ENCODE measurements around the gene TBXAS1. TPM values are rescaled to one million over a fixed set of nuclear protein-coding genes. Genes with fewer than 3 reads are reported as not detected.

TBXAS1 gene
- total and polyA plus RNA-seq, 2 experiments from 2014 or later, result 1.3 TPM; not detected in 1

GRCh38 chr7:139941866-139942265 lies 112.8 kb downstream of the TBXAS1 start (continued):
- TF ChIP-seq CTCF (conservative IDR thresholded peaks at IDR 0.05; ENCODE audit: low read depth in 2 of 2) (no peak), JUNB (IDR thresholded peaks at IDR 0.05; ENCODE audit: unreplicated experiment) (no peak), EZH2phosphoT487 (IDR thresholded peaks at IDR 0.05; ENCODE audit: unreplicated experiment) (no peak), CREB1 (CRISPR knock-in tag; IDR thresholded peaks at IDR 0.05; ENCODE audit: low read depth) (no peak), POLR2AphosphoS5 (IDR thresholded peaks at IDR 0.05; ENCODE audit: low read depth) (no peak), ZNF331 (CRISPR knock-in tag; IDR thresholded peaks at IDR 0.05; ENCODE audit: low read depth) (no peak), ZNF114 (CRISPR knock-in tag; IDR thresholded peaks at IDR 0.05) (no peak)

DNA sequence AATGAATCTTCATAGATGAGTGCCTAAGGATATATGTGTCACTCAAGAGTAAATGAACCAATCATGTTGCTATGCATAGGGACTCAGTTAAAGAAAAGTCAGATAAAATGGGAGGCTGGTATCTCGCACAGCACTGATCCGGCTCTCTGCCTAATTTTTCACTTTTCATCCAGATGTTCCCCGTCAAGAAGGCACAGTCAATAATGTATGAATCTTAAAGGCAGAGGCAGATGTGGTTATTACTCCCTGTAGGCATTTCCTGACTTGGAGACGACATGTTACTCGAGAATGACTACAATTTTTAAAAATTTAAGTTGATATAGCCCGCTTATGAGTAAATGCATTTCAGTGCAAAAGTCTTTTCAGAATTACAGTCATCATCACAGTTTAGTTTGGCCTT lies 113.6 kb downstream of the TBXAS1 start:
- Histone ChIP-seq H3K27me3 (ENCODE audit: insufficient read depth) (no peaks in the 10 kb centered on the region), H3K36me3 (ENCODE audit: insufficient read depth) (no peaks in the 10 kb centered on the region; the same call in 1 of the 2 replicates), H3K4me1 (ENCODE audit: insufficient read depth) (peaks cover 10% of the 10 kb centered on the region), H2AFZ (no peak overlapping the region), H3K4me2 (no peak overlapping the region), H3K9me2 (ENCODE audit: insufficient read depth) (peaks cover 10% of the 10 kb centered on the region; the same call in 1 of the 2 replicates), H3K79me2 (replicated peaks; ENCODE audit: insufficient read depth) (no peaks in the 10 kb centered on the region), H3K27ac (ENCODE audit: low read depth) (no peak overlapping the region), H4K20me1 (replicated peaks; ENCODE audit: insufficient read depth) (no peaks in the 10 kb centered on the region), H3F3A (replicated peaks; ENCODE audit: low read depth) (no peaks in the 10 kb centered on the region), H3K4me3 (no peak overlapping the region)
- no peak for DNase-seq (ENCODE audit: low spot score)
- H3K9me3 Mint-ChIP-seq, result peaks cover 17% of the 10 kb centered on the region
- H3K27ac Mint-ChIP-seq, result no peak overlapping the region
- no peak overlapping the region for H3K4me3 Mint-ChIP-seq
- H3K27me3 Mint-ChIP-seq (ENCODE audit: insufficient read depth, low read depth, poor library complexity), result peaks cover 11% of the 10 kb centered on the region
- peaks cover 17% of the 10 kb centered on the region for H3K4me1 Mint-ChIP-seq
- no peak for ATAC-seq
- H3K36me3 Mint-ChIP-seq (ENCODE audit: low read depth), result peaks cover 8% of the 10 kb centered on the region; the same call in 1 of the 3 replicates
- TF ChIP-seq EZH2phosphoT487 (IDR thresholded peaks at IDR 0.05; ENCODE audit: unreplicated experiment) (no peak), JUNB (IDR thresholded peaks at IDR 0.05; ENCODE audit: unreplicated experiment) (no peak), STAT1 (IDR thresholded peaks at IDR 0.05; ENCODE audit: unreplicated experiment) (no peak), ZNF114 (CRISPR knock-in tag; IDR thresholded peaks at IDR 0.05) (no peak), CTCF (conservative IDR thresholded peaks at IDR 0.05; ENCODE audit: low read depth in 2 of 2) (no peak), POLR2AphosphoS5 (IDR thresholded peaks at IDR 0.05; ENCODE audit: low read depth) (no peak), EZH2 (IDR thresholded peaks at IDR 0.05; ENCODE audit: low read depth, unreplicated experiment) (no peak)
- TF ChIP-seq, protein P1, sequence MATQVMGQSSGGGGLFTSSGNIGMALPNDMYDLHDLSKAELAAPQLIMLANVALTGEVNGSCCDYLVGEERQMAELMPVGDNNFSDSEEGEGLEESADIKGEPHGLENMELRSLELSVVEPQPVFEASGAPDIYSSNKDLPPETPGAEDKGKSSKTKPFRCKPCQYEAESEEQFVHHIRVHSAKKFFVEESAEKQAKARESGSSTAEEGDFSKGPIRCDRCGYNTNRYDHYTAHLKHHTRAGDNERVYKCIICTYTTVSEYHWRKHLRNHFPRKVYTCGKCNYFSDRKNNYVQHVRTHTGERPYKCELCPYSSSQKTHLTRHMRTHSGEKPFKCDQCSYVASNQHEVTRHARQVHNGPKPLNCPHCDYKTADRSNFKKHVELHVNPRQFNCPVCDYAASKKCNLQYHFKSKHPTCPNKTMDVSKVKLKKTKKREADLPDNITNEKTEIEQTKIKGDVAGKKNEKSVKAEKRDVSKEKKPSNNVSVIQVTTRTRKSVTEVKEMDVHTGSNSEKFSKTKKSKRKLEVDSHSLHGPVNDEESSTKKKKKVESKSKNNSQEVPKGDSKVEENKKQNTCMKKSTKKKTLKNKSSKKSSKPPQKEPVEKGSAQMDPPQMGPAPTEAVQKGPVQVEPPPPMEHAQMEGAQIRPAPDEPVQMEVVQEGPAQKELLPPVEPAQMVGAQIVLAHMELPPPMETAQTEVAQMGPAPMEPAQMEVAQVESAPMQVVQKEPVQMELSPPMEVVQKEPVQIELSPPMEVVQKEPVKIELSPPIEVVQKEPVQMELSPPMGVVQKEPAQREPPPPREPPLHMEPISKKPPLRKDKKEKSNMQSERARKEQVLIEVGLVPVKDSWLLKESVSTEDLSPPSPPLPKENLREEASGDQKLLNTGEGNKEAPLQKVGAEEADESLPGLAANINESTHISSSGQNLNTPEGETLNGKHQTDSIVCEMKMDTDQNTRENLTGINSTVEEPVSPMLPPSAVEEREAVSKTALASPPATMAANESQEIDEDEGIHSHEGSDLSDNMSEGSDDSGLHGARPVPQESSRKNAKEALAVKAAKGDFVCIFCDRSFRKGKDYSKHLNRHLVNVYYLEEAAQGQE (IDR thresholded peaks at IDR 0.05; ENCODE audit: unreplicated experiment), result no peak
- TF ChIP-seq, protein P2, sequence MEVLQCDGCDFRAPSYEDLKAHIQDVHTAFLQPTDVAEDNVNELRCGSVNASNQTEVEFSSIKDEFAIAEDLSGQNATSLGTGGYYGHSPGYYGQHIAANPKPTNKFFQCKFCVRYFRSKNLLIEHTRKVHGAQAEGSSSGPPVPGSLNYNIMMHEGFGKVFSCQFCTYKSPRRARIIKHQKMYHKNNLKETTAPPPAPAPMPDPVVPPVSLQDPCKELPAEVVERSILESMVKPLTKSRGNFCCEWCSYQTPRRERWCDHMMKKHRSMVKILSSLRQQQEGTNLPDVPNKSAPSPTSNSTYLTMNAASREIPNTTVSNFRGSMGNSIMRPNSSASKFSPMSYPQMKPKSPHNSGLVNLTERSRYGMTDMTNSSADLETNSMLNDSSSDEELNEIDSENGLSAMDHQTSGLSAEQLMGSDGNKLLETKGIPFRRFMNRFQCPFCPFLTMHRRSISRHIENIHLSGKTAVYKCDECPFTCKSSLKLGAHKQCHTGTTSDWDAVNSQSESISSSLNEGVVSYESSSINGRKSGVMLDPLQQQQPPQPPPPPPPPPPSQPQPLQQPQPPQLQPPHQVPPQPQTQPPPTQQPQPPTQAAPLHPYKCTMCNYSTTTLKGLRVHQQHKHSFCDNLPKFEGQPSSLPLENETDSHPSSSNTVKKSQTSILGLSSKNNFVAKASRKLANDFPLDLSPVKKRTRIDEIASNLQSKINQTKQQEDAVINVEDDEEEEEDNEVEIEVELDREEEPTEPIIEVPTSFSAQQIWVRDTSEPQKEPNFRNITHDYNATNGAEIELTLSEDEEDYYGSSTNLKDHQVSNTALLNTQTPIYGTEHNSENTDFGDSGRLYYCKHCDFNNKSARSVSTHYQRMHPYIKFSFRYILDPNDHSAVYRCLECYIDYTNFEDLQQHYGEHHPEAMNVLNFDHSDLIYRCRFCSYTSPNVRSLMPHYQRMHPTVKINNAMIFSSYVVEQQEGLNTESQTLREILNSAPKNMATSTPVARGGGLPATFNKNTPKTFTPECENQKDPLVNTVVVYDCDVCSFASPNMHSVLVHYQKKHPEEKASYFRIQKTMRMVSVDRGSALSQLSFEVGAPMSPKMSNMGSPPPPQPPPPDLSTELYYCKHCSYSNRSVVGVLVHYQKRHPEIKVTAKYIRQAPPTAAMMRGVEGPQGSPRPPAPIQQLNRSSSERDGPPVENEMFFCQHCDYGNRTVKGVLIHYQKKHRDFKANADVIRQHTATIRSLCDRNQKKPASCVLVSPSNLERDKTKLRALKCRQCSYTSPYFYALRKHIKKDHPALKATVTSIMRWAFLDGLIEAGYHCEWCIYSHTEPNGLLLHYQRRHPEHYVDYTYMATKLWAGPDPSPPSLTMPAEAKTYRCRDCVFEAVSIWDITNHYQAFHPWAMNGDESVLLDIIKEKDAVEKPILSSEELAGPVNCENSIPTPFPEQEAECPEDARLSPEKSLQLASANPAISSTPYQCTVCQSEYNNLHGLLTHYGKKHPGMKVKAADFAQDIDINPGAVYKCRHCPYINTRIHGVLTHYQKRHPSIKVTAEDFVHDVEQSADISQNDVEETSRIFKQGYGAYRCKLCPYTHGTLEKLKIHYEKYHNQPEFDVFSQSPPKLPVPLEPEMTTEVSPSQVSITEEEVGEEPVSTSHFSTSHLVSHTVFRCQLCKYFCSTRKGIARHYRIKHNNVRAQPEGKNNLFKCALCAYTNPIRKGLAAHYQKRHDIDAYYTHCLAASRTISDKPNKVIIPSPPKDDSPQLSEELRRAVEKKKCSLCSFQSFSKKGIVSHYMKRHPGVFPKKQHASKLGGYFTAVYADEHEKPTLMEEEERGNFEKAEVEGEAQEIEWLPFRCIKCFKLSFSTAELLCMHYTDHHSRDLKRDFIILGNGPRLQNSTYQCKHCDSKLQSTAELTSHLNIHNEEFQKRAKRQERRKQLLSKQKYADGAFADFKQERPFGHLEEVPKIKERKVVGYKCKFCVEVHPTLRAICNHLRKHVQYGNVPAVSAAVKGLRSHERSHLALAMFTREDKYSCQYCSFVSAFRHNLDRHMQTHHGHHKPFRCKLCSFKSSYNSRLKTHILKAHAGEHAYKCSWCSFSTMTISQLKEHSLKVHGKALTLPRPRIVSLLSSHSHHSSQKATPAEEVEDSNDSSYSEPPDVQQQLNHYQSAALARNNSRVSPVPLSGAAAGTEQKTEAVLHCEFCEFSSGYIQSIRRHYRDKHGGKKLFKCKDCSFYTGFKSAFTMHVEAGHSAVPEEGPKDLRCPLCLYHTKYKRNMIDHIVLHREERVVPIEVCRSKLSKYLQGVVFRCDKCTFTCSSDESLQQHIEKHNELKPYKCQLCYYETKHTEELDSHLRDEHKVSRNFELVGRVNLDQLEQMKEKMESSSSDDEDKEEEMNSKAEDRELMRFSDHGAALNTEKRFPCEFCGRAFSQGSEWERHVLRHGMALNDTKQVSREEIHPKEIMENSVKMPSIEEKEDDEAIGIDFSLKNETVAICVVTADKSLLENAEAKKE (CRISPR knock-in tag; IDR thresholded peaks at IDR 0.05), result no peak
